Heart left ventricle (tissue), 13 donors: ENCODE data around the gene PAX2.

ENCODE experiments used
- POLR2A ChIP-seq, 2 donors: fragments of 450-650 bp; IDR thresholded peaks; one replicate each; pipeline ENCODE4 v1.6.1; 2017; ENCODE audit warnings: antibody characterized with exemption in 2 of 2, mild to moderate bottlenecking in 2 of 2, moderate library complexity in 2 of 2
- TF ChIP-seq, protein P1 (sequence below), 12 donors: fragments of 200-600 bp; sonication (generic) in 4 of 12; IDR thresholded peaks; one replicate each; pipeline versions ENCODE4 v1.5.0 to v1.8.0; 2018 to 2022; ENCODE audit warnings: antibody characterized with exemption in 12 of 12, mild to moderate bottlenecking in 5 of 12
- donor health status: ischemic (EF 13 %, LVEDD 7.1; RV severe dilation, severe dysfunction).
- donor health status: DM: no; HTN: yes; CAD: no.
- donor health status: DM: no; HTN: no; CAD: no.
- donor health status: ischemic (EF 25% LVEDD 6.9; RV normal size, moderate dysfunction).
- donor health status: ischemic (EF 25% LVEDD 5.7; RV mildly dilated, moderate dysfunction).
- donor health status: ischemic (EF 35%, LVEDD 5.7; RV mildly dilated, moderate dysfunction).
- donor health status: nonischemic (EF 11% LVEDD 7.7; RV severe dilation, severe dysfunction).
- donor health status: DM: yes; HTN: yes; CAD: no.
- donor health status: PGD.
- donor health status: ischemic (EF 29% LVEDD 5.4; RV normal size, mild dysfunction).
- donor health status: nonischemic (EF 23%, LVEDD 6.1; RV moderate dilation, normal function).

- TF ChIP-seq, protein P1, sequence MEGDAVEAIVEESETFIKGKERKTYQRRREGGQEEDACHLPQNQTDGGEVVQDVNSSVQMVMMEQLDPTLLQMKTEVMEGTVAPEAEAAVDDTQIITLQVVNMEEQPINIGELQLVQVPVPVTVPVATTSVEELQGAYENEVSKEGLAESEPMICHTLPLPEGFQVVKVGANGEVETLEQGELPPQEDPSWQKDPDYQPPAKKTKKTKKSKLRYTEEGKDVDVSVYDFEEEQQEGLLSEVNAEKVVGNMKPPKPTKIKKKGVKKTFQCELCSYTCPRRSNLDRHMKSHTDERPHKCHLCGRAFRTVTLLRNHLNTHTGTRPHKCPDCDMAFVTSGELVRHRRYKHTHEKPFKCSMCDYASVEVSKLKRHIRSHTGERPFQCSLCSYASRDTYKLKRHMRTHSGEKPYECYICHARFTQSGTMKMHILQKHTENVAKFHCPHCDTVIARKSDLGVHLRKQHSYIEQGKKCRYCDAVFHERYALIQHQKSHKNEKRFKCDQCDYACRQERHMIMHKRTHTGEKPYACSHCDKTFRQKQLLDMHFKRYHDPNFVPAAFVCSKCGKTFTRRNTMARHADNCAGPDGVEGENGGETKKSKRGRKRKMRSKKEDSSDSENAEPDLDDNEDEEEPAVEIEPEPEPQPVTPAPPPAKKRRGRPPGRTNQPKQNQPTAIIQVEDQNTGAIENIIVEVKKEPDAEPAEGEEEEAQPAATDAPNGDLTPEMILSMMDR (IDR thresholded peaks at IDR 0.05), result no peak
- no peak for TF ChIP-seq POLR2A (IDR thresholded peaks at IDR 0.05)
Observed at GRCh38 chr10:100769481-100769880, 24.1 kb downstream of the PAX2 start.
